Activated T-helper 1 cell treated with anti-CD3 and anti-CD28 coated beads, Interleukin-2, amount 50 U/mL, for 16 hours (primary cell): ENCODE measurements around the gene UNC13B.
"Not testable (repeated sequence)": the region's sequence is repeated elsewhere in the genome, so short reads cannot be mapped to it uniquely, and the experiment has no call there.

Experiments
- DNase-seq, 2 donors: peaks; one replicate each; pipeline ENCODE4 v3.0.0-alpha.2; 2020; ENCODE audit warnings: low read depth in 1 of 2, low spot score in 1 of 2

Gene UNC13B

DNA sequence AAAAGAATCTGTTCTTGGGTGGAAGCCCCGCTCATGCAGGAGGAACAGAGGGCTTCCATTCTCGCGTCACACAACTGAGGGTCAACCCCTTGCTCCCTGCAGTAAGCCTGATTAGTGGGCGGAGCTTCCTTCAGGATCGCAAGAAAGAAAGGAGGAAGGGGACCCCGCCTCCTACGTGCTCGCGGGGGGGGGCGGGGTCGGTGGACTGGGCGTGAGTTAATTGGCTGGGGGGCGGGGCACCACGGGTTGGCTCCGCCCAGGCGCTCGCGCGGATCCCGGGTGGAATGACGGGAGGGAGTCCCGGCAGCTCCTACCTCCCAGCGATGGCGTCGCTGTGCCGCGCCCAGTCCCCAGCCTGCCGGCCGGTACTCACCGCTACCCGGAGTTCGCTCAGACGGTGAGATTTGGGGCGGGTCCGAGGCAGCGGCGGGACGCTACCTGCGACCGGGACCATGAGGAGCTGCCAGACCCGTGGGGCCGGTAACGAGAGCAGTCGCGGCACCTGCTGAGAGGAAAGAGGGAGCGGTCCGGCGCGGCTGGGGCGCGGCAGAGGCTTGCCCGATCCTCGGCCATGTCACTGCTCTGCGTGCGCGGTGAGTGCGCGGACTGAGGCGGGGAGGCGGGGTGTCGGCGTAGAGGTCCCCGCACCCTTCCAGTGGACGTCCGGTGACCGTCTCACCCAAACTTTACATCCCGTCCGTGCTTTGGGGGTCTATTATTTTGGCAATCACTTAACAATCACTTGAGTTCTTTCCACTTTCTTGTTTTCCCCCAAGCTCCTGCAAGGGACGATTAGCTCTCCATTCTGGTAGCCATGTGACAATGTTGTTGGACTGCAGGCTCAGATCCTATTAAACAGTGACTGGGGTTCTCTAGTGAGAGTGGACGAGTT is at the start of gene UNC13B:
Gene UNC13B, plus strand, starts transcription at position 297 of the 892 bp plus-strand sequence. Its CDS starts 275 bp downstream, at position 572.
- DNase-seq = peak; percentile 32 to 59

GRCh38 chr9:35112257-35113020 is 49.4 kb upstream of the UNC13B start:
- DNase-seq = no peak

DNA sequence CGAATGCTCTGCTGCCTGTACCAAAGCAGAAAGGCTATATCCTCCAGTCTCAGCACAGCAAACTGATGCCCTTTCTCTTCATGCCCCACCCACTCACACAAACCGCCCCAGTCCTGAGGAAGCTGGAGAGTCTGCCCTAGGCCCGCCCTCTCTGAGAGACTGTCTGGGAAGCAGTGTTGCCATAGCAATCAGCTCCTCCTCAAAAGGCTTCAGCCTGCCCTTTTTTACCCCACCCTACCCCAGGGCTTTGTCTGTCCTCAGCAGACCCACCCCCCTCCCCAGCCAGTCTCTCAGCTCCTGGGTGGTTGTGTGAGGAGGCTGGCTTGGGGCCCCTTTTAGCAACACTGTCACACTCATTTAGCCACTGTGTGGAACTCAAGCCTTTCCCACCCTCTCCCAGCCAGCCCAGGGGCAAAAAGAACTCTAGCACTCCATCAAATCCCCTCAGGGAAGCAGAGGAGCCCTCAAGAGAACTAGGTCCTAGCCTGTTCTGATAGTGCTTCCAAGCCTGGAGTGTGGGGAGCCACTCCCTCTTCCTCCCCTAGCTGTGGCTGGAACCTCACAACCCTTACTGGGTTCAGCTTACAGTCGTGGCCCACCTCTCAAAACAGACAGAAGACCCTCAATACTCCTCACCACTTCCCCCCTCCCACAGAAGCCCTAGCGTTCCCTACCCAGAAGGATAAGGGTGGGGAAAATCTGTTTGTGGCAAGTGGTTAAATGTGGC is 47.5 kb upstream of the UNC13B start:
- peak in 1 of 2 donors; percentile 43 for DNase-seq

DNA sequence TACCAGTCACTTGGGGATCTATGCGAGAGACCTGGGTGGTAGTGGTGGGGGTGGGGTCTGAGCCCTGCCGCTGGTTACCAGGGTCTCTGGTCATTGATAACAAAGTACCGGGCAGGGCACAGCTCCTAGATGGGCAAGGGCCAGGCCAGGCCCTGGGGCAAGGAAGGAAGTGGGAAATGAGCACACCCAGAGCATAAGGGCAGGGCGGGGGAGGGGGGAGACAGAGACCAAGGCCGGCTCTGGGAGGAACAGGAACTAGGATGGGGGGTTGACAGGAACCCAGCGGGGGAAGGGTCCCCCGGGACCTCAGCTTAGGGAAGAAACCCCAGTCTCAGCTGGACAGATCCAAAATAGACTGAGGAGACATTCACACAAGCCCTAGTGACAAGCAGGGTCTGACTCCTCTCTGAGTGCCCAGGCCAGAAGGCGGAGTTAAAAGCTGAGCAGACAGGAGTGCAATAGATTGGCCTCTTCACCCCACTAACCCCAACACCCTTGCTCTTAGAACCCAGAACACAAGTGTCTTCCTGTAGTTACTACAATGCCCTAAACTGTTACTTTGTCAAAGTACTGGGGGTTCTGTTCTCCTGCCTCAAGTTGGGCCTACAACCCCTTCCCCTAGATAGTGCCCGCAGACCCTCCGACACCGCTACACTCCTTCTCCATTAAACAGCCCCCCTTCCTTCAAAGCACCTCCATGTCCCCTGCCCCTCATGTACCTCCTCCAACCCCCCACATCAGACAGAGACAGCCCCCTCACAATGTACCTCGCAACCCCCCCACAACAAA is 46.8 kb upstream of the UNC13B start:
- no peak for DNase-seq

- peak; percentile 82 to 85 for DNase-seq
Measured at GRCh38 chr9:35115680-35116538, 45.9 kb upstream of the UNC13B start, which contains the start of gene ATOSB. Gene ATOSB (minus strand): TSS chr9:35115862. CDS start chr9:35108274, 7,588 bp downstream.

- DNase-seq = no peak
Measured at GRCh38 chr9:35116539-35116897, 45.3 kb upstream of the UNC13B start.

GRCh38 chr9:35116898-35117551 is 44.8 kb upstream of the UNC13B start:
- peak; percentile 71 to 78 for DNase-seq

- DNase-seq = no peak
Measured at GRCh38 chr9:35134920-35135319, 26.9 kb upstream of the UNC13B start.

DNA sequence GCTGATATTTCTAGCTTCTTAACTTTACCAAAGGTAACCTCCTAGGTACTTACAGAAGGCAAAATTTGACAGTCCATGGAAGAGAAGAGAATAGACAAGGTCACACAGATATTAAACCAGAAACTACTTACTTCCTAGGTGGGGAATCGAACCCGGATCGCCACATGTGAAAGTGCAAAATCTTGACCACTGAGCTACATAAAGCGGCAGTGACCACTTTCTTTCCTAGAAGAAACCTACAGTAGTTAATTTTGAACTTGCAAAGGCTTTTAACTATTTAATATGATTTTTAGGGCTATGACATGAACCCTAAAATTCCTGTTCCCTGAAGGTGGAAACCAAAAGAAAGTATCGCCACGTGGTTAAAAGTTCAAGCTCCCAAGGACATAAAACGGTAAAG is 25.8 kb upstream of the UNC13B start:
- DNase-seq = no peak

DNA sequence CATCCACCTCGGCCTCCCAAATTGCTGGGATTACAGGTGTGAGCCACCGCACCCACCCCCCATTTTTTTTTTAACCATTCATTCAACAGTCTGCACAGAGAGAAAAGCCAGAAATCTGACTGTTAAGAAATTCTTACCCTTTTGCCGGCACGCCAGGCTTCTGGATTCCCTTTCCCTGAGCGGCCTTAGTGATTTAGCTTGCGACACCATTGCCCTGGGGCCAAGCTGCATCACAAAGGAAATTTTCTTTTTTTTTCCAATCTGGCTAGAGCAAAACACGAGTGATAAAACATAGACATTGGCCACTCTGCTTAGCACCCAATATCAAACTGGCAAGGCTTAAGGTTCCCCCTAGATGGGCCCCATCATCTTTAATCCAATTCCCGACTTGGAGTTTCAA is 24.9 kb upstream of the UNC13B start:
- DNase-seq = no peak

DNA sequence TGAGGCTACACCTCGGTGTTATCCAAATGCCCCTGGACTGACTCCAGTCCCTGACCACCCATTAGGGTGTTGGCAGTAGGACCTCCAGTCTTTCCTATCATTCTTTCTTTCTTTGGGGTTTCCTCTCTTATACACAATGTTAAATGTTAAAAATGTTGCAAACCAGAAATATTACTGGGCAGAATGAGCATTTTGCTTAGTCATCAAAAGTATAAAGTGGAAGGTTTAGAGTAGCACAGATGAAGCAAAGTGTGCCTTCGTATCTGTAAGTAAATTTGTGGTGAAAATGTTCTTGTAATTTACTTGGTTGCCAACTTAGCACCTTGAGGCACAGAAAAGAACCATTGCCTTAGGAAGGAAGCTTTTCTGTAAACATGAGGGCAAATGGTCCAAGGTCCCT is 21.7 kb upstream of the UNC13B start:
- no peak for DNase-seq

DNA sequence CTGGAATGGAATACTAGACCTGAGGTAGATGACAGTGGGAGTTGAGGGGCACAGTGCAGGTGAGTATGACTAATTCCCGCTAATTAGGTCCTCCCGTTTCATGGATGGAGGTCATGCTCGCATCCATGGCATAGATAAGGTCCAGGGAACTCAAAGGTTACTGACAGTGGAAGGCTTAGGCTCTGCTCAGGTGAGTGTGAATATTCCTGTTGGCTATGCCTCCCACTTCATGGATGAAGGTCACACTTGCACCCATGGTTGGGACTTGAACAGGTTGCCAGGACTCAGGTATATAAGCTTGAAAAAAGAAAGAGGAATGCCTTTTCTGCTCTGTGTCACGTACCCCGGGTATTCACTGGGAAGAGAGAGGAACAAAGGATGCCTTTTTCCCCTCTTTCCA is 19.8 kb upstream of the UNC13B start:
- DNase-seq = no peak

DNA sequence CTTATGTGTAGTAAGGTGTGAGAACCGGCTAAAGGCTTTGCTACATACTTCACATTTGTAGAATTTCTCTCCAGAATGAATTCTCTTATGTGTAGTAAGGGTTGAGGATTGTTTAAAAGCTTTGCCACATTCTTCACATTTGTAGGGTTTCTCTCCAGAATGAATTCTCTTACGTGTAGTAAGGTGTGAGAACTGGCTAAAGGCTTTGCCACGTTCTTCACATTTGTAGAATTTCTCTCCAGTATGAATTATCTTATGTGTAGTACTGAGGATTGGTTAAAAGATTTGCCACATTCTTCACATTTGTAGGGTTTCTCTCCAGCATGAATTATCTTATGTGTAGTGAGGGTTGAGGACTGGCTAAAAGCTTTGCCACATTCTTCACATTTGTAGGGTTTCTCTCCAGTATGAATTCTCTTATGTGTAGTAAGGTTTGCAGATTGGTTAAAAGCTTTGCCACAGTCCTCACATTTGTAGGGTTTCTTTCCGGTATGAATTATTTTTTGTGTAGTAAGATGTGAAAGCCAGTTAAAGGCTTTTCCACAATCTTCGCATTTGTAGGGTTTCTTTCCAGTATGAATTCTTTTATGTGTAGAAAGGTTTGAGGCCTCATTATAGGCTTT is 13.8 kb upstream of the UNC13B start:
- DNase-seq = not testable (repeated sequence)

- no peak for DNase-seq
Measured at GRCh38 chr9:35152926-35153325, 8.9 kb upstream of the UNC13B start.

- DNase-seq = no peak
Measured at GRCh38 chr9:35156781-35157180, 5.0 kb upstream of the UNC13B start.

GRCh38 chr9:35157836-35158235 is 4.0 kb upstream of the UNC13B start:
- DNase-seq = not testable (repeated sequence)

- DNase-seq = no peak
Measured at GRCh38 chr9:35158501-35159280, 3.1 kb upstream of the UNC13B start.
